Measurements from ENCODE around the gene CAB39L. TPM values are rescaled to one million over a fixed set of nuclear protein-coding genes. Genes with fewer than 3 reads are reported as not detected.
"Not testable (repeated sequence)": the region's sequence is repeated elsewhere in the genome, so short reads cannot be mapped to it uniquely, and the experiment has no call there.

CAB39L gene
- total RNA-seq, 2 experiments from 2014 or later, result 9.6 to 28.6 TPM

DNA sequence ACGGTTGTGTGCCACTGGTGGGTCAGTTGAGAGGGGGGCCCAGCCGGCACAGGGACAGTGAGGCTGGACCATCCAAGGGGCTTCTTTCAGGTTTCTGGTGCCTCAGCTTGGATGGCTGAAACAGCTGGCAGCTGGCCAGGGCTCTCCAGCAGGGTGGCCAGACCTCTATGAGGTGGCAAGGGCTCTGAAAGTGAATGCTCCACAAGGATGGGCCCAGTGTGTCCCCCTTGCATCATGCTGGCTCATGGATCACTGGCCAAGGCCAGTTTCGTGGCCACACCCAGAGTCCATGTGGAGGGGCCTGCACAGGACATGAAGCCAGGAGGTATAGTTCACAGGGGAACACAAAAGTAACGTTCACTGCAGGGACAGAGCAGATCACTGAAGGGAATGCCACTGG is 146.5 kb downstream of the CAB39L start:
- no peak for TF ChIP-seq EZH2phosphoT487 (IDR thresholded peaks at IDR 0.05; ENCODE audit: borderline replicate concordance, low read depth, low read length)
- TF ChIP-seq, protein P1, sequence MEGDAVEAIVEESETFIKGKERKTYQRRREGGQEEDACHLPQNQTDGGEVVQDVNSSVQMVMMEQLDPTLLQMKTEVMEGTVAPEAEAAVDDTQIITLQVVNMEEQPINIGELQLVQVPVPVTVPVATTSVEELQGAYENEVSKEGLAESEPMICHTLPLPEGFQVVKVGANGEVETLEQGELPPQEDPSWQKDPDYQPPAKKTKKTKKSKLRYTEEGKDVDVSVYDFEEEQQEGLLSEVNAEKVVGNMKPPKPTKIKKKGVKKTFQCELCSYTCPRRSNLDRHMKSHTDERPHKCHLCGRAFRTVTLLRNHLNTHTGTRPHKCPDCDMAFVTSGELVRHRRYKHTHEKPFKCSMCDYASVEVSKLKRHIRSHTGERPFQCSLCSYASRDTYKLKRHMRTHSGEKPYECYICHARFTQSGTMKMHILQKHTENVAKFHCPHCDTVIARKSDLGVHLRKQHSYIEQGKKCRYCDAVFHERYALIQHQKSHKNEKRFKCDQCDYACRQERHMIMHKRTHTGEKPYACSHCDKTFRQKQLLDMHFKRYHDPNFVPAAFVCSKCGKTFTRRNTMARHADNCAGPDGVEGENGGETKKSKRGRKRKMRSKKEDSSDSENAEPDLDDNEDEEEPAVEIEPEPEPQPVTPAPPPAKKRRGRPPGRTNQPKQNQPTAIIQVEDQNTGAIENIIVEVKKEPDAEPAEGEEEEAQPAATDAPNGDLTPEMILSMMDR (conservative IDR thresholded peaks at IDR 0.05; ENCODE audit: low read length), result no peak
- H3K36me3 ChIP-seq (ENCODE audit: insufficient read depth, low read length), result no peaks in the 10 kb centered on the region
- H3K9me2 ChIP-seq (ENCODE audit: insufficient read depth, low read length), result no peaks in the 10 kb centered on the region
- H3K4me1 ChIP-seq (ENCODE audit: insufficient read depth, low read length, poor library complexity, severe bottlenecking), result peaks cover 29% of the 10 kb centered on the region
- ChIA-PET CTCF (ENCODE audit: unreplicated experiment) (interaction anchor here (0.5 kb wide), 1 partner anchor 310 kb away, joined by 3 read pairs; no protein-coding TSS in a partner anchor), POLR2A (interaction anchor here (0.6 to 1.0 kb wide), 2 partner anchors 9 to 217 kb away, joined by 3 to 4 read pairs; no protein-coding TSS in a partner anchor)
- no peak overlapping the region for H3K4me2 ChIP-seq (ENCODE audit: low read length)
- BruUV-seq (replicated peaks), result no TSS peak
- intact Hi-C loops (cut with micrococcal nuclease; ENCODE audit: unreplicated experiment), result no loop called here
- no peak for DNase-seq (ENCODE audit: low spot score)
- no peaks in the 10 kb centered on the region for H3K9me3 ChIP-seq (ENCODE audit: low read length)
- H4K20me1 ChIP-seq (ENCODE audit: insufficient read depth, low read length), result no peaks in the 10 kb centered on the region
- H3K27ac ChIP-seq (ENCODE audit: low read depth, low read length, poor library complexity, severe bottlenecking), result no peak overlapping the region
- no peak overlapping the region for H3K4me3 ChIP-seq (ENCODE audit: low read depth, low read length, poor library complexity, severe bottlenecking)
- no peaks in the 10 kb centered on the region for H3K79me2 ChIP-seq (ENCODE audit: insufficient read depth, low read depth, low read length)
- H2AFZ ChIP-seq (ENCODE audit: low read length), result no peak overlapping the region

DNA sequence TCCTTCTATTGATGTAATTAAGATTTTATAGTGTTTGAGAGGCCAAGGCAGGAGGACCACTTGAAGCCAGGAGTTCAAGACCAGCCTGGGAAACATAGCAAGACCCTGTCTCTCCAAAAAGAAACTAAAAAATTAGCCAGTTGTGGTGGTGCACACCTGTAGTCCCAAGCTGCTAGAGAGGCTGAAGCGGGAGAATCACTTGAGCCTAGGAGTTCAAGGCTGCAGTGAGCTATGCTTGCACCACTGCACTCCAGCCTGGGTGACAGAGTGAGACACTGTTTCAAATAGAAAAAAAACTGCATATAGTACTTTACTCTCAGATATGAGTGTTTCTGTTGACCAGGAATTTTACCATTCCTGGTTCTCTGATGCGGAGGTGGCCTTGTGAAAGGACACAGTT is 147.2 kb downstream of the CAB39L start:
- CTCF ChIA-PET (ENCODE audit: unreplicated experiment), result no interaction called here

DNA sequence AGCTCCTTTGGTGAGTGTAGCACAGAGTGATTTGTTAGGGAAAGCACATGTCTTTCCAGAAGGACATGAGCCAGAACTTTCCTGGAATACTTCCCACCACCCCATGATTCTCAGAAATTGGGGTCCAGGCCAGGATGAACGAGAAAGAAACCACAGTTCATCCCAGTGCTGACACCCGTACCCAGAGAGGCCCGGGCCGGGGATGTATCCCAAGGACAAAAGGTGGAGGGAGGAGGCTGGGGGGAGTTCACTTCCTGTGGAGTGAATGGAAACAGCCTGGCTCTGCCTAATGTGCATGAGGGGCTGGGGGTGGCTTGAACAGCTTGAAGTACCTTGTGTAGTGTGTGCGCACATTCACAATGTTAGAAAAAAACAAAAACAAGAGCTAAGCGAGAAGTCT is 148.6 kb downstream of the CAB39L start:
- Histone ChIP-seq H3K4me2 (ENCODE audit: low read length) (no peak overlapping the region), H3K9me3 (ENCODE audit: low read length) (no peaks in the 10 kb centered on the region), H3K9me2 (ENCODE audit: insufficient read depth, low read length) (no peaks in the 10 kb centered on the region), H2AFZ (ENCODE audit: low read length) (no peak overlapping the region), H4K20me1 (ENCODE audit: insufficient read depth, low read length) (no peaks in the 10 kb centered on the region), H3K36me3 (ENCODE audit: insufficient read depth, low read length) (no peaks in the 10 kb centered on the region), H3K4me3 (ENCODE audit: low read depth, low read length, poor library complexity, severe bottlenecking) (no peak overlapping the region), H3K79me2 (ENCODE audit: insufficient read depth, low read depth, low read length) (no peaks in the 10 kb centered on the region), H3K27ac (ENCODE audit: low read depth, low read length, poor library complexity, severe bottlenecking) (no peak overlapping the region), H3K4me1 (ENCODE audit: insufficient read depth, low read length, poor library complexity, severe bottlenecking) (peaks cover 12% of the 10 kb centered on the region)
- intact Hi-C loops (cut with micrococcal nuclease; ENCODE audit: unreplicated experiment), result no loop called here
- TF ChIP-seq, protein P1 (conservative IDR thresholded peaks at IDR 0.05; ENCODE audit: low read length), result no peak
- TF ChIP-seq EZH2phosphoT487 (IDR thresholded peaks at IDR 0.05; ENCODE audit: borderline replicate concordance, low read depth, low read length), result no peak
- POLR2A ChIA-PET, result interaction anchor here (0.5 to 2.3 kb wide), 7 partner anchors 11 to 532 kb away, joined by 3 to 11 read pairs (median 5); no protein-coding TSS in a partner anchor
- no peak for DNase-seq (ENCODE audit: low spot score)
- CTCF ChIA-PET (ENCODE audit: unreplicated experiment), result no interaction called here
- BruUV-seq (replicated peaks), result no TSS peak

More for the DNA sequence above, 147.2 kb downstream of the CAB39L start:
- no peaks in the 10 kb centered on the region for H3K79me2 ChIP-seq (ENCODE audit: insufficient read depth, low read depth, low read length)
- DNase-seq (ENCODE audit: low spot score), result no peak
- BruUV-seq (replicated peaks), result no TSS peak
- POLR2A ChIA-PET, result interaction anchor here (0.5 to 1.0 kb wide), 5 partner anchors 9 to 305 kb away, joined by 3 to 4 read pairs (median 4); no protein-coding TSS in a partner anchor
- no peaks in the 10 kb centered on the region for H3K36me3 ChIP-seq (ENCODE audit: insufficient read depth, low read length)
- H4K20me1 ChIP-seq (ENCODE audit: insufficient read depth, low read length), result no peaks in the 10 kb centered on the region
- TF ChIP-seq, protein P1 (conservative IDR thresholded peaks at IDR 0.05; ENCODE audit: low read length), result no peak
- no peak for TF ChIP-seq EZH2phosphoT487 (IDR thresholded peaks at IDR 0.05; ENCODE audit: borderline replicate concordance, low read depth, low read length)
- H3K9me2 ChIP-seq (ENCODE audit: insufficient read depth, low read length), result no peaks in the 10 kb centered on the region
- no peak overlapping the region for H3K4me2 ChIP-seq (ENCODE audit: low read length)
- no peak overlapping the region for H2AFZ ChIP-seq (ENCODE audit: low read length)
- no peaks in the 10 kb centered on the region for H3K9me3 ChIP-seq (ENCODE audit: low read length)
- H3K27ac ChIP-seq (ENCODE audit: low read depth, low read length, poor library complexity, severe bottlenecking), result no peak overlapping the region
- H3K4me3 ChIP-seq (ENCODE audit: low read depth, low read length, poor library complexity, severe bottlenecking), result no peak overlapping the region
- intact Hi-C loops (cut with micrococcal nuclease; ENCODE audit: unreplicated experiment), result no loop called here
- H3K4me1 ChIP-seq (ENCODE audit: insufficient read depth, low read length, poor library complexity, severe bottlenecking), result peaks cover 22% of the 10 kb centered on the region

DNA sequence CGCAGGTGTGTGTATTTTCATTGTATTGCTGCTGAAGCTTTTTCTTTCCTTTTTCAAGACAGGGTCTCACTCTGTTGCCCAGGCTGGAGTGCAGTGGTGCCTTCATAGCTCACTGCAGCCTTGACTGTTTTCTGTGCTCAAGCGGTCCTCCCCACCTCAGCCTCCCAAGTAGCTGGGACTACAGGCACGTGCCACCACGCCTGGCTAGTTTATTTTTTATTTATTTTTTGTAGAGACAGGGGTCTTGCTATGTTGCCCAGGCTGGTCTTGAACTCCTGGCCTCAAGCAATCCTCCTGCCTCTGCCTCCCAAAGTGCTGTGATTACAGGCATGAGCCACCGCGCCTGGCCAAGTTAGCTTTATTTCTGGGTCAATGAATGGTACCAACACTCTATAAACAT is 149.1 kb downstream of the CAB39L start:
- Histone ChIP-seq H3K4me1 (ENCODE audit: insufficient read depth, low read length, poor library complexity, severe bottlenecking) (peaks cover 12% of the 10 kb centered on the region), H2AFZ (ENCODE audit: low read length) (peak overlapping the region; percentile 29; the same call in 1 of the 2 replicates)
- DNase-seq (ENCODE audit: low spot score); intact Hi-C loops (cut with micrococcal nuclease; ENCODE audit: unreplicated experiment); H4K20me1 ChIP-seq (ENCODE audit: insufficient read depth, low read length); H3K9me3 ChIP-seq (ENCODE audit: low read length); BruUV-seq (replicated peaks); H3K27ac ChIP-seq (ENCODE audit: low read depth, low read length, poor library complexity, severe bottlenecking); H3K9me2 ChIP-seq (ENCODE audit: insufficient read depth, low read length); H3K79me2 ChIP-seq (ENCODE audit: insufficient read depth, low read depth, low read length); H3K4me3 ChIP-seq (ENCODE audit: low read depth, low read length, poor library complexity, severe bottlenecking); CTCF ChIA-PET (ENCODE audit: unreplicated experiment); H3K36me3 ChIP-seq (ENCODE audit: insufficient read depth, low read length); H3K4me2 ChIP-seq (ENCODE audit: low read length): not testable (repeated sequence)
- POLR2A ChIA-PET, result interaction anchor here (0.5 to 2.3 kb wide), 14 partner anchors 12 to 944 kb away, joined by 3 to 11 read pairs (median 4); no protein-coding TSS in a partner anchor
